Testis (tissue), 3 donors: ENCODE results near the gene MYO7A. TPM values are rescaled to one million over a fixed set of nuclear protein-coding genes. Genes with fewer than 3 reads are reported as not detected.
A peak's percentile ranks its signal among the peaks of the same experiment; 100 is the strongest.

Experiments
- DNase-seq: peaks from one replicate; pipeline ENCODE4 v3.0.0-alpha.2; 2019
- H3K27ac ChIP-seq, 2 donors: fragments of 200-600 bp; sonication (generic); one replicate each; pipeline ENCODE4 v1.5.1; 2019
- H3K27me3 ChIP-seq: fragments of 200-600 bp; sonication (generic); one replicate; pipeline ENCODE4 v1.5.1; 2019
- H3K36me3 ChIP-seq: fragments of 200-600 bp; sonication (generic); one replicate; pipeline ENCODE4 v1.5.1; 2017; ENCODE audit warnings: low read depth; ENCODE audit errors: missing control alignments
- H3K4me1 ChIP-seq: fragments of 200-600 bp; sonication (generic); one replicate; pipeline ENCODE4 v1.5.1; 2019
- H3K4me3 ChIP-seq, 2 donors: fragments of 200-600 bp; sonication (generic); one replicate each; pipeline ENCODE4 v1.5.1; 2017 to 2019
- H3K9me3 ChIP-seq: fragments of 200-600 bp; sonication (generic); one replicate; pipeline ENCODE4 v1.5.1; 2017
- POLR2A ChIP-seq: fragments of 450-650 bp; IDR thresholded peaks from one replicate; pipeline ENCODE4 v1.6.1; 2017; ENCODE audit warnings: antibody characterized with exemption, mild to moderate bottlenecking, moderate library complexity
- WGBS, 2 donors: methylation state at CpG; one replicate each; pipeline ENCODE4 v1.1.5; 2018; 5-methylcytosine and 5-hydroxymethylcytosine counted together
- intact Hi-C: fragments of 100-400 bp; cut with DNase I; formaldehyde crosslinking; loops from one replicate; pipeline ENCODE4 v1.15.1; 2023; ENCODE audit warnings: low total_unique reads
- polyA plus RNA-seq: library from polyadenylated mRNA; stranded (reverse); fragments of 350-450 nt; fragmentation: Illumina TruSeq; extraction: RNeasy Lipid Tissue Mini Kit (QIAGEN cat#74804); gene quantifications from one replicate; pipeline ENCODE4 v1.2.3, GENCODE V29; 2014; ENCODE audit warnings: low read depth, low replicate concordance; ENCODE audit not compliant: insufficient read depth
- total RNA-seq, 2 donors: library from RNA; depleted of rRNA; stranded (reverse); fragments of >200 nt; gene quantifications; one replicate each; pipeline ENCODE4 v1.2.3, GENCODE V29; 2016
- TF ChIP-seq, protein P1 (sequence below), 3 experiments: fragments of 450-650 bp in 2 of 3; fragments of 200-600 bp in 1 of 3; sonication (generic) in 1 of 3; IDR thresholded peaks; one replicate each; pipeline ENCODE4 v1.5.1; 2016 to 2019; ENCODE audit warnings: antibody characterized with exemption in 3 of 3, mild to moderate bottlenecking in 2 of 3, moderate library complexity in 1 of 3

The MYO7A gene
- total and polyA plus RNA-seq, 3 donors from 2014 or later = 40.1 to 239 (median 161) TPM

DNA sequence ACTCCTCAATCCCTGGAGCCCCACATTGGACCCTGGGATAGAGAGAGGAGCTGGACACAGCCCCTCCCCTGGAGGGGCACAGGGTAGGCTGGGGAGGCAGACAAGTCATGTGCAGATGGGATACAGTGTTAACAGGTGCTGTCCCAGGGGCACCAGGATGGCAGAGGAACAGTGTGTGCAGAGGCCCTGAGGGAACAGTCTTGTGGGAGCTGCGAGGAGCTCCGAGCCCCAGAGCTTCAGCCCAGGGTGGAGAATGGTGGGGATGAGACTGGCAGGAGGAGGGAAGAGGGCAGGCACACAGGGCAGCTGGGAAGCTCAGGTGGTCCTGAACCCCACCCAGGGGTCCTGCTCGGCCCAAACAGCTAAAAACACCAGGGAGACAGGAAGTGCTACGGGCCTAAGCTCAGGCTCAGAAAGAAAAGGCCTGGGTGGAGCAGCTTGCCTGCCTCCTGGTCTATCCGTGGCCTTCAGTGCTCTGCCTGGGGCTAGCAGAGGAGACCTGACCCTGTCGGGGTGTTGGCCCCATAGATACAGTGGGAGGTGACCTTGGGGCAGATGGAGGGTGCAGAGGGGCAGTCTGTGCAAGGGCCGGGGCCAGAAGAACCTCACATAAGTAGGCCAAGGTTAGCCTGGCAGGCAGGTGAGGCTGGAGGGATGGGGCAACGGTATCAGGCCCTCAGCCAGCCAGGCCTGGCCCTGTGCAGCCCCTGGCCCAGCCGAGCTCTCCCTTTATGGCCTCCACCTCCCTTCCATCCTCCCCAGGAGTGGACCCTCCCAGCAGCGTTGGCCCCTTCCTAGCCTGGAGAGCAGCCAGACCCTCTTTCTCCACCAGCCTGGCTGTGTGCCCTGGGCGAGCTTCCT, 45.8 kb upstream of the MYO7A start:
- intact Hi-C loops = no loop called here
- Histone ChIP-seq H3K9me3 (no peaks in the 10 kb centered on the region), H3K4me3 (no peak overlapping the region), H3K27me3 (no peaks in the 10 kb centered on the region), H3K4me1 (peaks cover 57% of the 10 kb centered on the region), H3K36me3 (no peaks in the 10 kb centered on the region), H3K27ac (peak overlapping the region; percentile 12 to 69)
- no peak for DNase-seq
- TF ChIP-seq POLR2A = no peak
- TF ChIP-seq, protein P1, sequence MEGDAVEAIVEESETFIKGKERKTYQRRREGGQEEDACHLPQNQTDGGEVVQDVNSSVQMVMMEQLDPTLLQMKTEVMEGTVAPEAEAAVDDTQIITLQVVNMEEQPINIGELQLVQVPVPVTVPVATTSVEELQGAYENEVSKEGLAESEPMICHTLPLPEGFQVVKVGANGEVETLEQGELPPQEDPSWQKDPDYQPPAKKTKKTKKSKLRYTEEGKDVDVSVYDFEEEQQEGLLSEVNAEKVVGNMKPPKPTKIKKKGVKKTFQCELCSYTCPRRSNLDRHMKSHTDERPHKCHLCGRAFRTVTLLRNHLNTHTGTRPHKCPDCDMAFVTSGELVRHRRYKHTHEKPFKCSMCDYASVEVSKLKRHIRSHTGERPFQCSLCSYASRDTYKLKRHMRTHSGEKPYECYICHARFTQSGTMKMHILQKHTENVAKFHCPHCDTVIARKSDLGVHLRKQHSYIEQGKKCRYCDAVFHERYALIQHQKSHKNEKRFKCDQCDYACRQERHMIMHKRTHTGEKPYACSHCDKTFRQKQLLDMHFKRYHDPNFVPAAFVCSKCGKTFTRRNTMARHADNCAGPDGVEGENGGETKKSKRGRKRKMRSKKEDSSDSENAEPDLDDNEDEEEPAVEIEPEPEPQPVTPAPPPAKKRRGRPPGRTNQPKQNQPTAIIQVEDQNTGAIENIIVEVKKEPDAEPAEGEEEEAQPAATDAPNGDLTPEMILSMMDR (IDR thresholded peaks at IDR 0.05) = no peak
- WGBS, 2 donors = 35 to 62% methylated on average over 11 of the region's 11 CpGs

DNA sequence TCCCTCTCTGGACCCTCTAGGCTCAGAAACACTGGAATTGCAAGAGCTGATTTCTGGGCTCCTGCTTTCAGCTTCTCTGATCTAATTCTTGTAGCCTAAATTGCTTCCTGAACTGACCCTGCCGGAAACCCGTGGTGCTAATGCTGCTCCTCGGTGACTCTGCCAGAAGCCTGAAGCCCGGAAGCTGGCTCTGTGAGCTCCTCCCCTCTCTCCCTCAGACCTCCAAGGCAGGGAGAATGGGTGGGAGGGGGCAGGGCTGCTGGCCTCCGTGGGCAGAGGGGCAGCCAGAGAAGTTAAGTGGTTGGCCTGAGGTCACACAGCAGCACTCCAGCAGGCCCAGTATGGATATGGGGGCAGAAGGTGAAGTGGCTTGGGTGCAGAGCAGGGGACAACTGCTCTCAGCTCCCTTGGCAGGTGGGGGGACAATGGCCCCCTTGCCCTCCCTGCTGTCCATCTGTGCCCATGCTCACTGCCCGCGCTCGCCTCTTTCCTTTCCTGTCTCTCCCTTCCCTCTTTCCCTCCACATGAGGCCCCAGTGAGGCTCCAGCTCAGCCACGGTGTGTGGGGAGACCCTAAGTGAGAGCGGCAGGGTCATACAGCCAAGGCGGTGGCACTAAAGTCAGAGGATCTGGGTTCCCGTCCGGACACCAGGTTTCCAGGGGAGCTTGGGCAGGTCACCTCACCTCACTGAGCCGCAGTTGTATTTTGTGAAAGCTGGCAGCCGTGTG, 45.0 kb upstream of the MYO7A start:
- Histone ChIP-seq H3K36me3 (no peaks in the 10 kb centered on the region), H3K4me3 (no peak overlapping the region), H3K27ac (peak overlapping the region; percentile 12 to 69), H3K9me3 (no peaks in the 10 kb centered on the region), H3K27me3 (no peaks in the 10 kb centered on the region), H3K4me1 (peaks cover 64% of the 10 kb centered on the region)
- peak; percentile 73 for DNase-seq
- no peak for TF ChIP-seq POLR2A
- TF ChIP-seq, protein P1 (IDR thresholded peaks at IDR 0.05) = no peak
- 58 to 64% methylated on average over 15 of the region's 15 CpGs for WGBS, 2 donors
- intact Hi-C loops = no loop called here

DNA sequence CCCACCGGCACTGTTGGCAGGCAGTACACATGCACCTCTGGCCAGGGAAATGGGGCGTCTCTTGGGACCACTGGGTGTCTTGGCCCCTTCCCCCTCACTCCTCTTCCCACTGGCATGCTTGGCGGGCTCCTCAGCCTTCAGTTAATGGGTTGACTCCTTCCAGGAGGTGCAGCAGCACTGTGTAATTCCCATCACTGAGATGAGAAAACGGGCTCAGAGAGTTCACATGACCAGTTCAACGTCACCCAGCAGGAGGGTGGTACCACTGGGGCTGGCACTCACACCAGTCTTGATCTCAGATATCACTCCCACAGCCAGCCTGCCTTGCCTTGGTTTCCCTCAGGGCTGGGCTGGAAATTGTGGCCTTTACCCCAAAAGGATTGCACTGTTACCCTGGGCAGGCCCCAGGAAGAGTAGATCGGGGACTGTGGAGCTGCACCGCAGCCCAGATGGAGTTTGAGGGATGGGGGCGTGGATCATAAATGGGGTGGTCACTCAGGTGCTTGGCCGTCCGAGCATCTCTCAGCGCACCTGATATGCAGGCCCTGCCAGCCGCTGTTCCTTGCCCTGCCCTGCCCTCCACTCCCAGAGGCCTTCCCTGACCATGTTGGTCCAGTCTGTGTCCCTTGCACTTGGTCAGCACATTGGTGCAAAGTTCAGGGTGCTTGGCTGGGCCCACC, 44.3 kb upstream of the MYO7A start:
- WGBS, 2 donors = 84 to 92% methylated on average over 9 to 12 of the region's 12 CpGs

DNA sequence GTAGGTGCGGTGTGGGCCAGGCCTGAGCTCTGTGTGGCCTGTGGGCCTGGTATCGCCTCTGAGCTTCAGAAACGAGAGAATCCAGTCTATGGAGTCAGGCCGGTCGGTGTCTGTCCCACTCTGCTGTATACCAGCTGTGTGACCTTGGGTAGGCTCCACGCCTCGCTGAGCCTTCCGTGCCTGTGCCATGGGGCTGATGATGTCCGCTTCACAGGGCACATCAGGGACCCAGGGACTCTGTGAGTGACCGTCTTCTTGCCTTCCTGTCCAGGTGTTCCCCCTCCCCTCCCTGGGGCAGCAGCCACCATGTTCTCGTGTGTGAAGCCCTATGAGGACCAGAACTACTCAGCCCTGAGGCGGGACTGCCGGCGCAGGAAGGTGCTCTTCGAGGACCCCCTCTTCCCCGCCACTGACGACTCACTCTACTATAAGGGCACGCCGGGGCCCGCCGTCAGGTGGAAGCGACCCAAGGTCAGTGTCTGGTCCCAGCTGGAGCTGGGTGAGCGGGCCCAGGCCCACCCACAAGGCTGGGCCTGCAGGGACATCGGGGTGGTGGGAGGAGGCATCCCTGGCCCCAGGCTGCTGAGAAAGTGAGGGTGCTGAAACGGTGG, 43.4 kb upstream of the MYO7A start:
- Histone ChIP-seq H3K27me3 (no peaks in the 10 kb centered on the region), H3K4me1 (peaks cover 73% of the 10 kb centered on the region), H3K9me3 (no peaks in the 10 kb centered on the region), H3K36me3 (no peaks in the 10 kb centered on the region), H3K4me3 (no peak overlapping the region), H3K27ac (peak overlapping the region in 1 of 2 donors; percentile 35)
- WGBS, 2 donors = 68 to 78% methylated on average over 13 to 25 of the region's 25 CpGs
- intact Hi-C loops = loop anchor here (5.0 kb wide), 1 partner anchor 37 kb away; no protein-coding TSS in a partner anchor
- peak; percentile 47 for DNase-seq
- TF ChIP-seq POLR2A = no peak
- TF ChIP-seq, protein P1 (IDR thresholded peaks at IDR 0.05) = no peak

More for the DNA sequence above, 44.3 kb upstream of the MYO7A start:
- no peak for DNase-seq
- no peak for TF ChIP-seq POLR2A
- TF ChIP-seq, protein P1 (IDR thresholded peaks at IDR 0.05) = no peak
- Histone ChIP-seq H3K36me3 (no peaks in the 10 kb centered on the region), H3K27ac (peak overlapping the region in 1 of 2 donors; percentile 69), H3K27me3 (no peaks in the 10 kb centered on the region), H3K4me1 (peaks cover 69% of the 10 kb centered on the region), H3K9me3 (no peaks in the 10 kb centered on the region), H3K4me3 (no peak overlapping the region)
- intact Hi-C loops = no loop called here
